ENCODE results near the gene ART3. TPM values are rescaled to one million over a fixed set of nuclear protein-coding genes. Genes with fewer than 3 reads are reported as not detected.

The ART3 gene
- total RNA-seq, 2 experiments from 2014 or later: not detected

- TF ChIP-seq, protein P1, sequence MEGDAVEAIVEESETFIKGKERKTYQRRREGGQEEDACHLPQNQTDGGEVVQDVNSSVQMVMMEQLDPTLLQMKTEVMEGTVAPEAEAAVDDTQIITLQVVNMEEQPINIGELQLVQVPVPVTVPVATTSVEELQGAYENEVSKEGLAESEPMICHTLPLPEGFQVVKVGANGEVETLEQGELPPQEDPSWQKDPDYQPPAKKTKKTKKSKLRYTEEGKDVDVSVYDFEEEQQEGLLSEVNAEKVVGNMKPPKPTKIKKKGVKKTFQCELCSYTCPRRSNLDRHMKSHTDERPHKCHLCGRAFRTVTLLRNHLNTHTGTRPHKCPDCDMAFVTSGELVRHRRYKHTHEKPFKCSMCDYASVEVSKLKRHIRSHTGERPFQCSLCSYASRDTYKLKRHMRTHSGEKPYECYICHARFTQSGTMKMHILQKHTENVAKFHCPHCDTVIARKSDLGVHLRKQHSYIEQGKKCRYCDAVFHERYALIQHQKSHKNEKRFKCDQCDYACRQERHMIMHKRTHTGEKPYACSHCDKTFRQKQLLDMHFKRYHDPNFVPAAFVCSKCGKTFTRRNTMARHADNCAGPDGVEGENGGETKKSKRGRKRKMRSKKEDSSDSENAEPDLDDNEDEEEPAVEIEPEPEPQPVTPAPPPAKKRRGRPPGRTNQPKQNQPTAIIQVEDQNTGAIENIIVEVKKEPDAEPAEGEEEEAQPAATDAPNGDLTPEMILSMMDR (IDR thresholded peaks at IDR 0.05): no peak
- no peaks in the 10 kb centered on the region for H3K36me3 ChIP-seq (ENCODE audit: insufficient read depth, low read length)
- peaks cover 9% of the 10 kb centered on the region for H3K4me1 ChIP-seq (ENCODE audit: insufficient read depth, low read length)
- Mint-ChIP-seq H3K9me3 (no peaks in the 10 kb centered on the region), H3K27ac (no peak overlapping the region), H3K4me3 (no peak overlapping the region), H3K36me3 (ENCODE audit: low read depth) (peaks cover 10% of the 10 kb centered on the region), H3K27me3 (no peaks in the 10 kb centered on the region), H3K4me1 (ENCODE audit: low read depth) (peaks cover 5% of the 10 kb centered on the region)
- H3K27me3 ChIP-seq (ENCODE audit: control insufficient read depth in 1 of 2, insufficient read depth in 2 of 2, low read length in 2 of 2): no peaks in the 10 kb centered on the region
- no peaks in the 10 kb centered on the region for H3K9me3 ChIP-seq (ENCODE audit: control insufficient read depth in 1 of 2, insufficient read depth in 1 of 2, low read length in 2 of 2)
- intact Hi-C loops (cut with DNase I, micrococcal nuclease): loop anchor here in 1 of 2 experiments (5.0 to 10.0 kb wide), 2 partner anchors 931 to 1004 kb away; partner anchors contain the start of gene CCNG2
- H3K4me3 ChIP-seq (ENCODE audit: low read length): no peak overlapping the region
- H3K27ac ChIP-seq (ENCODE audit: low read depth in 1 of 2, low read length in 2 of 2): no peak overlapping the region
- CTCF ChIA-PET: no interaction called here
- ATAC-seq (ENCODE audit: poor library complexity): no peak
- POLR2A ChIA-PET: no interaction called here
- DNase-seq: no peak
Observed at GRCh38 chr4:76153356-76153755, 78.8 kb downstream of the ART3 start.

DNA sequence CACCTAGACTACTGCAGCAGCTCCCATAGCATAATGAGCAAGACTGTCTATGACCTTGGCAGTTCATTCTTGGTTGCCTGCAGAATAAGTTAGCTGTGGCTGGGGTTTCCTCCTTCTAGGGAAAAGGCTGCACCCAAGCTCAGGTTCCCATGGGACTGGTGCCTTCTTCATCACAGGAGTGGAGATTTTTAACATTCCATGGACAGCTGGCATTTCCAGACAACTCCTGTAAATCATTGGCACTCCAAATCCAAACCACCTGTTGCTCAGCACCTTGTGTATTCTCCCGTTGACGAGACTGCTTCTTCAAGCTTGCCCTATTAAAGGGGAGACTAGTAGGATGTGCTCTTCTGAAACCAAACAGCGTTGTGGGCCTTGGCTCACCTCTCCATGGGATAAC, 81.5 kb downstream of the ART3 start:
- DNase-seq (no peak), ATAC-seq (ENCODE audit: poor library complexity) (no peak)
- Histone ChIP-seq H3K27me3 (ENCODE audit: control insufficient read depth in 1 of 2, insufficient read depth in 2 of 2, low read length in 2 of 2) (no peaks in the 10 kb centered on the region), H3K36me3 (ENCODE audit: insufficient read depth, low read length) (peaks cover 5% of the 10 kb centered on the region), H3K9me3 (ENCODE audit: control insufficient read depth in 1 of 2, insufficient read depth in 1 of 2, low read length in 2 of 2) (no peaks in the 10 kb centered on the region), H3K4me3 (ENCODE audit: low read length) (no peak overlapping the region), H3K27ac (ENCODE audit: low read depth in 1 of 2, low read length in 2 of 2) (no peak overlapping the region), H3K4me1 (ENCODE audit: insufficient read depth, low read length) (no peaks in the 10 kb centered on the region)
- TF ChIP-seq, protein P1 (IDR thresholded peaks at IDR 0.05): no peak
- intact Hi-C loops (cut with DNase I, micrococcal nuclease): loop anchor here in 1 of 2 experiments (10.0 kb wide), 1 partner anchor 929 kb away; no protein-coding TSS in a partner anchor
- Mint-ChIP-seq H3K4me3 (no peak overlapping the region), H3K4me1 (ENCODE audit: low read depth) (no peaks in the 10 kb centered on the region), H3K27me3 (no peaks in the 10 kb centered on the region), H3K27ac (no peak overlapping the region), H3K9me3 (no peaks in the 10 kb centered on the region), H3K36me3 (ENCODE audit: low read depth) (peaks cover 30% of the 10 kb centered on the region)
- CTCF ChIA-PET: interaction anchor here (0.7 to 1.2 kb wide), 2 partner anchors 23 to 24 kb away, joined by 3 to 5 read pairs; no protein-coding TSS in a partner anchor
- POLR2A ChIA-PET: interaction anchor here (1.6 kb wide), 1 partner anchor 7 kb away, joined by 4 read pairs; no protein-coding TSS in a partner anchor

GRCh38 chr4:76156635-76157034, 82.1 kb downstream of the ART3 start:
- ATAC-seq (ENCODE audit: poor library complexity) (no peak), DNase-seq (no peak)
- H3K27me3 Mint-ChIP-seq: no peaks in the 10 kb centered on the region
- intact Hi-C loops (cut with DNase I, micrococcal nuclease): loop anchor here in 1 of 2 experiments (10.0 kb wide), 1 partner anchor 928 kb away; no protein-coding TSS in a partner anchor
- TF ChIP-seq, protein P1 (IDR thresholded peaks at IDR 0.05): no peak
- H3K4me3 ChIP-seq (ENCODE audit: low read length): no peak overlapping the region
- no peaks in the 10 kb centered on the region for H3K4me1 ChIP-seq (ENCODE audit: insufficient read depth, low read length)
- ChIA-PET POLR2A (interaction anchor here (1.6 kb wide), 1 partner anchor 8 kb away, joined by 4 read pairs; no protein-coding TSS in a partner anchor), CTCF (interaction anchor here (1.2 kb wide), 1 partner anchor 23 kb away, joined by 5 read pairs; no protein-coding TSS in a partner anchor)
- peaks cover 12% of the 10 kb centered on the region for H3K36me3 ChIP-seq (ENCODE audit: insufficient read depth, low read length)
- peaks cover 32% of the 10 kb centered on the region for H3K36me3 Mint-ChIP-seq (ENCODE audit: low read depth)
- no peaks in the 10 kb centered on the region for H3K4me1 Mint-ChIP-seq (ENCODE audit: low read depth)
- no peak overlapping the region for H3K27ac ChIP-seq (ENCODE audit: low read depth in 1 of 2, low read length in 2 of 2)
- no peak overlapping the region for H3K27ac Mint-ChIP-seq
- H3K9me3 Mint-ChIP-seq: no peaks in the 10 kb centered on the region
- H3K9me3 ChIP-seq (ENCODE audit: control insufficient read depth in 1 of 2, insufficient read depth in 1 of 2, low read length in 2 of 2): no peaks in the 10 kb centered on the region
- no peaks in the 10 kb centered on the region for H3K27me3 ChIP-seq (ENCODE audit: control insufficient read depth in 1 of 2, insufficient read depth in 2 of 2, low read length in 2 of 2)
- no peak overlapping the region for H3K4me3 Mint-ChIP-seq

All from CD4-positive, alpha-beta T cell (primary cell).